AG20443 (cell line): ENCODE measurements around the gene KIF11.
"Not testable (repeated sequence)": the region's sequence is repeated elsewhere in the genome, so short reads cannot be mapped to it uniquely, and the experiment has no call there.

ENCODE experiments used
- DNase-seq: peaks from one replicate; pipeline ENCODE4 v3.0.0; 2012; ENCODE audit warnings: low spot score, mixed read lengths

Gene KIF11

GRCh38 chr10:92591550-92592022, 1.3 kb upstream of the KIF11 start:
- DNase-seq = peak; percentile 95

DNA sequence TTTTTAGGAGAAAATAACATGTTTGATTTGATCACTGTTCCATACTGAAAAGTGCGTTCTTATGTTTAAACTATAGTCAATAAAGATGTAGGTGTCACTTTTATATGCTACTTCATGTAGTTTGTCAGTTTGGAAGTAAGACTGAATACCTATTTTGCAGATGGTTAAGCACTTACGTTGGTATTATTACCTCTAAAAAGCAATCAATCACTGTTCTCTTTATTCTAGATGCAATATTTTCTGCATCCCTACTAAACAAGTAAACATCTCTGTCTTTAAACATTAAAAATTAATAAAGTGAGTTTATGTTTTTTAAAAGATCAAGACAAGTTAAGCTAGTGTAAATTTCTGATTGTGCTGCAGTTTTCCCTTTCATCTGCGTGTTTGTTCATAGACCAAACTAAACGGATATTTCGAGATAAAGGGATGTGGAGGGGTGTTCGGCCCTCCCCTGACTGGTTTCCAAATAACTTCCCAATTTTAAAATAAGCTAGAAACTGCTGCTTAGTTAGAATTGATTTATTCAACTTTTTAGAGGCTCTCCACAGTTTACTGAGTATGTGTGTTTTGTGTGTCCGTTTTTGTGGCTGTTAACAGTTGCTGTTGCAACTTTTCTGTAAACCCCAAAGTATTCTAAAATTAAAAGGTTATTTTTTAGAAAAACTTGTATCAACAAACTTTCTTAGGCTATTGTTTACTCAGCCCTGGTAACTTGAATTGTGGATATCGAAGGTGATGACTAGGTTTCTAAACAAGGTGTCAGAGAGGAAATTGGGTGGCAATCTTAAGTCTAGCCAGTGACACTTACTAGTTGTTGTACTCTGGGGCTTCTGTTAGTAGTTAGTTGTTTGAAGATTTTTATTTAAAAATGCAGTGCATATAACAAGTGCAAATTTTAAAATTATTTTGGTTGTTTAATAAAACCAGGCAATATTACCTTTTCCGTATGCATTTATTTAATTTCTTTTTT, 974 bp downstream of the KIF11 start:
- no peak for DNase-seq

DNA sequence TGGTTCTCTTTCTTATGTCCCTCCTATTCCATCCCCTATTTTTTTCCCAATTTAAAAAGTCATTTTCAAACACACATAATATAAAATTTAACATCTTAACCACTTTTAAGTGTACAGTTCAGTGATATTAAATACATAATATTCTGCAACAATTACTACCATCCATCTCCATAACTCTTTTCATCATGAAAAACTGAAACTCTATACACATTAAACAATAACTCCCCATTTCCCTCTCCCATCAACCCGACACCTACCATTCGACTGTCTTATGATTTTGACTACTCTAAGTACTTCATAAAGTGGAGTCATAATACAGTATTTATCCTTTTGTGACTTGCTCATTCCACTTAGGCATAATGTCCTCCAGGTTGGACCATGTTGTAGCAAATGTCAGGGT, 2.6 kb downstream of the KIF11 start:
- no peak for DNase-seq

GRCh38 chr10:92598321-92598720, 5.4 kb downstream of the KIF11 start:
- no peak for DNase-seq

DNA sequence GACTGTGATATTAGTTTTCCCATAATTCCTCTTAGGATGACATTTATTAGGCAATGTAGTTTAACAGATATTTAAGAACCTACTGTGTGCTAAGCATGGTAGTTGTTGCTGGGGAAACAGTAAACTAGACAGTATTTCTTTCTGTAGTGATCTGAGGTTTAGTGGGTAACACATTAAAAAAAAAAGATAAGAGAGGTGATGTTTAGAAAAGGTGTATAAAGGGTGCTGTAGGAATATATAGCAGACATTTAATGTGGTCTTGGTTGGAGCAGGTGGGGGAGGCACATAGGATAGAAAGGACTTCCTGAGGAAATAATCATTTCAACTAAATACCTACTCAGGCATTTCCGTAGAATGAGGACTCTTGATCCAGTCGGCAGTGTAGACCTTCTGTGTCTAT, 11.9 kb downstream of the KIF11 start:
- DNase-seq = no peak

- no peak for DNase-seq
These were observed 22.6 kb downstream of the KIF11 start for GRCh38 chr10:92615515-92615914.

DNA sequence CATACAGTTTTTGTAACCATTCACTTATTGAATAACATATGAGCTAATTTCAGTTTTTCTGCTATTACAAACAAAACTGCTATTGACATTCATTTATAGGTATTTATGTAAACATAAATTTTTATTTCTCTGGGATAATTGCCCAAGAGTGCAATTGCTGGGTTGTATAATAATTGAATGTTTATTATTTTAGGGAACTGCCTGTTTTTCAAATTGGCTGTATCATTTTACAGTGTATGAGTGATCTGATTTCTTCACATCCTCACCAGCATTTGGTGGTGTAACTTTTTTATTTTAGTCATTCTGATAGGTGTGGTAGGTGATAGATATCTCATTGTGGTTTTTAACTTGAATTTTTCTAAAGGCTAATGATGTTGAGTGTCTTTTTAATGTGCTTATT, 26.4 kb downstream of the KIF11 start:
- DNase-seq = no peak

GRCh38 chr10:92627845-92628480, 35.0 kb downstream of the KIF11 start:
- no peak for DNase-seq

DNA sequence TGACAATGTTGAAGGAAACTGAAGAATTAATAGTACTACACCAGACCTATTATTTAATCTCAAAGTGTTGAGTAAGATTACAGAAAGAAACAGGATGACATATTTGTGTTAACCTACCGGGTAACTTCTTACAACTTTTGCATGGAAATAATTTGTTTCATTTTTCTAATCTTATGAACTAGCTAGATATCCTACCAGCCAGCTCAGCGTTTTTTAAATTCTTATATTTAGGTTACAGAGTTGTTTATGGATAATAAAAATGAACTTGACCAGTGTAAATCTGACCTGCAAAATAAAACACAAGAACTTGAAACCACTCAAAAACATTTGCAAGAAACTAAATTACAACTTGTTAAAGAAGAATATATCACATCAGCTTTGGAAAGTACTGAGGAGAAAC, 37.0 kb downstream of the KIF11 start:
- DNase-seq = no peak

GRCh38 chr10:92638037-92638436, 45.1 kb downstream of the KIF11 start:
- no peak for DNase-seq

DNA sequence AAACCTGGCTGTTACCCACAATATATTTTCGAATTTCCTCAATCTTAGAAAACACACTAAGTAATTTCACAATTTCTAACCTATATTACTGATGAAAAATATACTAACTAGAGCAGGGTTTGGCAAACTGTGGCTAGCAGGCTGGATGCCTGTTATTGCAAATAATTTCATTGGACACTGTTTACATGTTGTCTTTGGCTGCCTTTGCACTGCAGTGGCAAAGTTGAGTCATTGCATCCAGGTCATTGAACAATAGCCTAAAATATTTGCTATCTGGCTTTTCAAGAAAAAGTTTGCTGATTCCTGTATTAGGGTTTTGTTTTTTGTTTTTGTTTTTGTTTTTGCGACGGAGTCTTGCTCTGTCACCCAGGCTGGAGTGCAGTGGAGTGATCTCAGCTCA, 47.2 kb downstream of the KIF11 start:
- peak; percentile 65 for DNase-seq

DNA sequence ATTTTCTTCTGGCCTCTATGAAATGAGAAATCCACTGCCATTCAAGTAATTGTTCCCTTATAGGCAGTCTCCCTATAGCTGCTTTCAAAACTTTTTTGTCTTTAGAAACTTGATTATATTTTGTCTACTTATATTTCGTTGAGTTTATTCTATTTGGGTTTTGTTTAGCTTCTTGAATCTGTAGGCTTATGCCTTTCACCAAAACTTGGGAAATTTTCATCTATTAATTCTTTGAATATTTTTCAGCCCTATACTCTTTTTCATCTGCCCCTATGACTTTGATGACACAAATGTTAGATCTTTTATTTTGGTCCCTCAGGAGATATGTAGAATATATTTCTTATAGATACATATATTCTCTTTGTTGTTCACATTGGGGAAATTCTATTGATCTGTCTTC, 48.6 kb downstream of the KIF11 start:
- DNase-seq = no peak

GRCh38 chr10:92644921-92645320, 52.0 kb downstream of the KIF11 start:
- no peak for DNase-seq

DNA sequence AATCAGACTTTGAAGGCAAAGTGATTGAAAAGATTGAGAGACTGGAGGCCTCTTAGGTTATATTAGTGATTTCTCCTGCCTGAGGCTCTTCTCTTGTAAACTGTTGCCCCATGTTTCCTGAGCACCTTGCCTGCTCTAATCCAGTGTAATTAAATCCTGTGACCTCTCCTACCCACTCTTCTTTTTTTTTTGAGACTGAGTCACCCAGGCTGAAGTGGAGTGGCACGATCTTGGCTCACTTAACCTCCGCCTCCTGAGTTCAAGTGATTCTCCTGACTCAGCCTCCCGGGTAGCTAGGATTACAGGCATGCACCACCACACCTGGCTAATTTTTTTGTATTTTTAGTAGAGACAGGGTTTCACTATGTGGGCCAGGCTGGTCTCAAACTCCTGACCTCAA, 57.9 kb downstream of the KIF11 start:
- DNase-seq = not testable (repeated sequence)

DNA sequence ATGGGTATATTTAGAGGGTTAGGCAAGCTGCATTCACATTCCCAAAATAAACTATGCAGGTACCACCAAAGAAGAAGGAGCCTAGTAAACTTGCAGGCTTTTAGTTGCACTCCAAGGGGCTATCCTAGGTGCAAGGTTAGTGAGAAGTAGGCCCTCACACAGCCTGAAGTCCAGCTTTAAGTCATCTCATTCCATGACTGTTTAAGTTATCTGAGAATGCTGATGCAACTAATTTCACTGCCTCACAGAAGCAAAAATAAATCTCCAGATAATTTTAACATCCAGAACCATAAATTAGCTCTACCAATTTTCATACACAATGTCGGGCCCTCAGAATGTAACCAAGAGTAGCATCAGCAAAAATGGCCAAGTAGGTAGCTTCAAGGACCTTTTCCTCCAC, 62.5 kb downstream of the KIF11 start:
- DNase-seq = no peak

DNA sequence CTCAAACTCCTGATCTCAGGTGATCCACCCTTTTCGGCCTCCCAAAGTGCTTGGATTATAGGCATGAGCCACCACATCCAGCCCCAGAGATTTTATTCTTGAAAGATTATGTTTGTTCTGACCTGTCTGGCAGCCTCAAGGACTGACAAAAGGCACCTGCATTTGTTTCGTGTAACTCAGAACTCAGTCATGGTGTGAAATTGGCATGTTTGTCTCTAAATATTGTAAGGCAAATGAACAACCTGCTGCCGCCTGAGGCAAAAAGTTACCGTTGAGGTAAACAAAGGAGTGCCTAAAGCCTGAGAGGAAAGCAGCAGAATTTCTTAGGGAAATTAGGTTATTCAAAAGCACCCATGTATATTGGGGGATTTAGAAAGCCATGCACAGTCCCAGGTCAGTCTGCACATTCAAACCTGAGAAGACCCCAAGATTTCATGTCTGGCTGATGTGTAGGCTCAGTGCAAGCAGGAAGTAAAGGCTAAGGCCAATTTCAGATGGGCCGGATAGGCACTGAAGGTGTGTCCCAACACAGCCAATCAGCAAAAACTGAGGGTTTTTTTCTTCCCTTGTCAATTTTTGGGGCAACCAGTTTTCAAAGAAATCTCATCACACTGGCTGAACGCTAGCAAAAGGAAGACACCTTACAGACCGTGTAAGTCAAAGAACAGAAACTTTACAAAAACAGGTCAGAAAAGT, 63.5 kb downstream of the KIF11 start:
- DNase-seq = no peak

GRCh38 chr10:92657024-92657423, 64.1 kb downstream of the KIF11 start:
- DNase-seq = no peak

GRCh38 chr10:92662848-92663247, 69.9 kb downstream of the KIF11 start:
- no peak for DNase-seq

- DNase-seq = no peak
These were observed 71.4 kb downstream of the KIF11 start for GRCh38 chr10:92664322-92664721.

DNA sequence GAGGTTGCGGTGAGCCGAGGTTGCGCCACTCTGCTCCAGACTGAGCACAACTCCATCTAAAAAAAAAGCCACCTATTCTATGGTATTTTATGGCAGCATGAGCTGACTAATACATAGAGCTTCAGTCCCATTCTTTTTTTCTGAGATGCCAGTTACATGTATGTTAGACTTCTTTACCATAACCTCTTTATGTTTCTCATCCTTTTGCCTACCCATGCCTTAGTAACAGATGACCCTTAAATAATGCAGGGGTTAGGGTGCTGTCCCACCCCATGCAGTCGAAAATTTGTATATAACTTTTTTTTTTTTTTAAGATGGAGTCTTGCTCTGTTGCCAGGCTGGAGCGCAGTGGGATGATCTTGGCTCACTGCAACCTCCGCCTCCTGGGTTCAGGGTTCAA, 74.1 kb downstream of the KIF11 start:
- DNase-seq = no peak

GRCh38 chr10:92677708-92678107, 84.8 kb downstream of the KIF11 start:
- no peak for DNase-seq

DNA sequence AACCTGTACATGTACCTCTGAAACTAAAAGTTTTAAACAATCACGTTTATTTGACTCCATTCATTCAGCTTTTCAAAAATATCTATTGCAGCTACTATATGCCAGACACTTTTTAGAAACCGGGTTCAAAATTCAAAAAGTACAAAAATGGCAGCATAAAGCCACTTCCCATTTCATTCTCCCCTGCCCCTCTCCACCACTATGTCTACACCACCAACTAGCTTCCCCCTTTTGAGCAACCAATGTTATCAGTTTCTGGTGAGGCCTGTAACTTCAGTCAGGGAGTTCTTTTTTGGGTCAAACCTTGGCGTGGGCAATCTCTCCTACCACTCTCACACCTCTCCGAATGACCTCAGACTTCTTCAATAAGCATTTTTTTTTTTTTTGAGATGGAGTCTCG, 85.3 kb downstream of the KIF11 start:
- DNase-seq = no peak
